IMR-90 (cell line): ENCODE measurements around the gene DIRAS2. TPM values are rescaled to one million over a fixed set of nuclear protein-coding genes. Genes with fewer than 3 reads are reported as not detected.

Experiments used
- ATAC-seq: fragments of 200-7000 bp; cut with Tn5 transposase; 2 replicates; pipeline ENCODE4 v1.9.1; 2020; ENCODE audit warnings: low read depth, mild to moderate bottlenecking, moderate library complexity
- BruUV-seq: library from RNA; stranded (reverse); fragments of 400-500 nt; replicated peaks from 2 replicates; lab custom pipeline; 2021; lab: Mats Ljungman, UMichigan
- CTCF ChIA-PET: fragments of 300-600 bp; formaldehyde crosslinking; extraction: SDS; loops from one replicate; lab custom pipeline; 2021; ENCODE audit warnings: antibody characterized with exemption; lab: Yijun Ruan, JAX
- POLR2A ChIA-PET: fragments of 300-600 bp; sonication (Branson Sonifier 250); formaldehyde crosslinking; loops from one replicate; lab custom pipeline; 2022; ENCODE audit warnings: antibody characterized with exemption; ENCODE audit not compliant: unreplicated experiment; lab: Charles Lee
- DNase-seq: peaks from one replicate; pipeline ENCODE4 v3.0.0; 2013
- H2AFZ ChIP-seq: replicated peaks from 2 replicates; pipeline ENCODE3; 2013; ENCODE audit warnings: low read length, mild to moderate bottlenecking; ENCODE audit not compliant: poor library complexity
- H2AK5ac ChIP-seq: 2 replicates; pipeline ENCODE4 v1.6.1; 2013; ENCODE audit warnings: low read depth, low read length, inconsistent platforms
- H2AK9ac ChIP-seq: replicated peaks from 2 replicates; pipeline ENCODE3; 2013; ENCODE audit warnings: mild to moderate bottlenecking, low read depth, low read length, moderate library complexity; ENCODE audit not compliant: poor library complexity
- H2BK120ac ChIP-seq: 2 replicates; pipeline ENCODE4 v1.6.1; 2013; ENCODE audit warnings: low read depth, low read length, inconsistent platforms
- H2BK15ac ChIP-seq: 3 replicates; pipeline ENCODE4 v1.6.1; 2013; ENCODE audit warnings: low read depth, low read length, inconsistent platforms
- H2BK20ac ChIP-seq: 2 replicates; pipeline ENCODE4 v1.6.1; 2013; ENCODE audit warnings: low read depth, mild to moderate bottlenecking, inconsistent platforms, low read length, moderate library complexity
- H2BK5ac ChIP-seq: 2 replicates; pipeline ENCODE4 v1.6.1; 2013; ENCODE audit warnings: mild to moderate bottlenecking, low read depth, low read length, inconsistent platforms; ENCODE audit not compliant: poor library complexity, severe bottlenecking
- H3K14ac ChIP-seq: replicated peaks from 2 replicates; pipeline ENCODE4 v1.6.1; 2013; ENCODE audit warnings: low read depth, low read length, inconsistent platforms
- H3K18ac ChIP-seq: 2 replicates; pipeline ENCODE4 v1.6.1; 2013; ENCODE audit warnings: low read depth, low read length, control low read depth
- H3K23ac ChIP-seq: 2 replicates; pipeline ENCODE4 v1.6.1; 2013; ENCODE audit warnings: low read depth, low read length, inconsistent platforms
- H3K27ac ChIP-seq: 2 replicates; pipeline ENCODE4 v1.5.1; 2013; ENCODE audit warnings: mild to moderate bottlenecking, control low read depth, low read length; ENCODE audit not compliant: insufficient read depth
- H3K27me3 ChIP-seq: 2 replicates; pipeline ENCODE4 v1.6.1; 2013; ENCODE audit warnings: low read length; ENCODE audit not compliant: control insufficient read depth, insufficient read depth
- H3K36me3 ChIP-seq: 2 replicates; pipeline ENCODE4 v1.6.1; 2013; ENCODE audit warnings: low read length, mixed read lengths; ENCODE audit not compliant: control insufficient read depth, insufficient read depth
- H3K4ac ChIP-seq: 2 replicates; pipeline ENCODE4 v1.6.1; 2013; ENCODE audit warnings: low read depth, low read length, inconsistent platforms
- H3K4me1 ChIP-seq: 2 replicates; pipeline ENCODE4 v1.6.1; 2013; ENCODE audit warnings: low read length, mixed read lengths; ENCODE audit not compliant: control insufficient read depth, insufficient read depth
- H3K4me2 ChIP-seq: 2 replicates; pipeline ENCODE4 v1.6.1; 2013; ENCODE audit warnings: low read depth, mild to moderate bottlenecking, control low read depth, low read length, moderate library complexity
- H3K4me3 ChIP-seq: 2 replicates; pipeline ENCODE4 v1.5.1; 2013; ENCODE audit warnings: low read depth, mild to moderate bottlenecking, control low read depth, low read length, moderate library complexity; ENCODE audit not compliant: insufficient read depth
- H3K56ac ChIP-seq: 2 replicates; pipeline ENCODE4 v1.6.1; 2013; ENCODE audit warnings: low read length, inconsistent platforms; ENCODE audit not compliant: insufficient read depth; ENCODE audit errors: extremely low read depth
- H3K79me1 ChIP-seq, 2 experiments: 2 replicates each; pipeline ENCODE4 v1.6.1; 2013; ENCODE audit warnings: low read length in 2 of 2, inconsistent platforms in 1 of 2, low read depth in 1 of 2
- H3K9ac ChIP-seq: 2 replicates; pipeline ENCODE4 v1.6.1; 2013; ENCODE audit warnings: low read depth, low read length, control low read depth
- H3K9me1 ChIP-seq: 2 replicates; pipeline ENCODE4 v1.6.1; 2013; ENCODE audit warnings: low read length, inconsistent platforms; ENCODE audit not compliant: insufficient read depth
- H3K9me3 ChIP-seq: 2 replicates; pipeline ENCODE4 v1.6.1; 2013; ENCODE audit warnings: low read length; ENCODE audit not compliant: control insufficient read depth, insufficient read depth
- H4K20me1 ChIP-seq: 2 replicates; pipeline ENCODE4 v1.6.1; 2013; ENCODE audit warnings: low read length, inconsistent platforms; ENCODE audit not compliant: insufficient read depth
- H4K5ac ChIP-seq: 2 replicates; pipeline ENCODE4 v1.6.1; 2013; ENCODE audit warnings: mild to moderate bottlenecking, low read depth, low read length, control low read depth
- H4K8ac ChIP-seq, 2 experiments: 2 replicates each; pipeline ENCODE4 v1.6.1; 2013; ENCODE audit warnings: low read depth in 2 of 2, low read length in 2 of 2, control low read depth in 1 of 2, inconsistent platforms in 1 of 2
- H4K91ac ChIP-seq: 2 replicates; pipeline ENCODE4 v1.6.1; 2013; ENCODE audit warnings: low read depth, low read length, inconsistent platforms; ENCODE audit not compliant: insufficient read depth
- BHLHE40 ChIP-seq: fragments of 150-350 bp; IDR thresholded peaks from 2 replicates; pipeline ENCODE4 v1.6.1; 2016; ENCODE audit warnings: mild to moderate bottlenecking, low read depth, low read length
- CEBPB ChIP-seq: IDR thresholded peaks from 2 replicates; pipeline ENCODE4 v1.6.1; 2012; ENCODE audit warnings: low read depth, low read length, improper control_type of control experiment
- CHD1 ChIP-seq: IDR thresholded peaks from 2 replicates; pipeline ENCODE4 v1.6.1; 2012; ENCODE audit warnings: low read depth, low read length, improper control_type of control experiment
- ELK1 ChIP-seq: fragments of 150-350 bp; IDR thresholded peaks from 2 replicates; pipeline ENCODE4 v1.6.1; 2016; ENCODE audit warnings: low read depth, mild to moderate bottlenecking, low read length, moderate library complexity, borderline replicate concordance
- FOS ChIP-seq: fragments of 150-350 bp; IDR thresholded peaks from 2 replicates; pipeline ENCODE4 v1.6.1; 2016; ENCODE audit warnings: low read depth, low read length
- MAFK ChIP-seq: IDR thresholded peaks from 2 replicates; pipeline ENCODE4 v1.6.1; 2012; ENCODE audit warnings: low read depth, low read length, improper control_type of control experiment
- MAZ ChIP-seq: IDR thresholded peaks from 2 replicates; pipeline ENCODE4 v1.6.1; 2012; ENCODE audit warnings: low read depth, mild to moderate bottlenecking, low read length, improper control_type of control experiment, moderate library complexity, borderline replicate concordance
- MXI1 ChIP-seq: IDR thresholded peaks from 2 replicates; pipeline ENCODE4 v1.6.1; 2012; ENCODE audit warnings: low read depth, mild to moderate bottlenecking, low read length, moderate library complexity, borderline replicate concordance
- NFE2L2 ChIP-seq: fragments of 150-350 bp; IDR thresholded peaks from 2 replicates; pipeline ENCODE4 v1.6.1; 2016; ENCODE audit warnings: low read depth, mild to moderate bottlenecking, low read length
- POLR2A ChIP-seq: IDR thresholded peaks from 2 replicates; pipeline ENCODE4 v1.6.1; 2012; ENCODE audit warnings: mild to moderate bottlenecking, low read depth, low read length
- RAD21 ChIP-seq: IDR thresholded peaks from 2 replicates; pipeline ENCODE4 v1.6.1; 2012; ENCODE audit warnings: low read length, improper control_type of control experiment
- RCOR1 ChIP-seq: IDR thresholded peaks from 2 replicates; pipeline ENCODE4 v1.6.1; 2012; ENCODE audit warnings: mild to moderate bottlenecking, low read length, improper control_type of control experiment; ENCODE audit not compliant: insufficient replicate concordance
- RFX5 ChIP-seq: IDR thresholded peaks from 2 replicates; pipeline ENCODE4 v1.8.0; 2012; ENCODE audit warnings: low read depth, mild to moderate bottlenecking, low read length, moderate library complexity
- SMC3 ChIP-seq: fragments of 150-350 bp; IDR thresholded peaks from 2 replicates; pipeline ENCODE4 v1.6.1; 2016; ENCODE audit warnings: low read depth, mild to moderate bottlenecking, antibody characterized with exemption, low read length, moderate library complexity
- USF2 ChIP-seq: fragments of 150-350 bp; IDR thresholded peaks from 2 replicates; pipeline ENCODE4 v1.6.1; 2017; ENCODE audit warnings: mild to moderate bottlenecking, antibody characterized with exemption, low read length, low read depth
- WGBS, 2 experiments: methylation state at CpG; one replicate each; pipeline versions ENCODE4 v1.1.5 to v1.1.7; 2013; ENCODE audit warnings: missing lambda C conversion rate in 2 of 2; ENCODE audit not compliant: insufficient read length in 1 of 2; ENCODE audit errors: extremely low coverage in 2 of 2; 5-methylcytosine and 5-hydroxymethylcytosine counted together
- dilution Hi-C: fragments of 300-500 bp; cut with HindIII; formaldehyde crosslinking; loops from one replicate; pipeline ENCODE4 v1.14.3; 2018; ENCODE audit warnings: low sequenced_read_pairs; ENCODE audit not compliant: unreplicated experiment
- in situ Hi-C: fragments of 300-500 bp; cut with MboI; formaldehyde crosslinking; loops from 3 replicates; pipeline ENCODE4 v1.14.3; 2019; ENCODE audit warnings: low sequenced_read_pairs, inconsistent platforms, mixed read lengths
- intact Hi-C: fragments of 100-400 bp; cut with micrococcal nuclease; formaldehyde crosslinking; loops from 2 replicates; pipeline ENCODE4 v1.10.0; 2022
- polyA plus RNA-seq, 3 experiments: library from polyadenylated mRNA; depleted of rRNA; stranded (reverse); fragments of >200 nt; gene quantifications; 2 replicates each; pipeline ENCODE4 v1.2.3, GENCODE V29; 2012; ENCODE audit warnings: low replicate concordance in 1 of 3
- total RNA-seq: library from RNA; depleted of rRNA; stranded (reverse); fragments of >200 nt; gene quantifications from 2 replicates; pipeline ENCODE4 v1.2.3, GENCODE V29; 2012
- TF ChIP-seq, protein P1 (sequence below): conservative IDR thresholded peaks from 2 replicates; pipeline ENCODE4 v1.5.1; 2012; ENCODE audit warnings: mild to moderate bottlenecking, low read depth, low read length, improper control_type of control experiment

DIRAS2 gene
- total and polyA plus RNA-seq, 2 of the 4 experiments (the other 2 are of a cell fraction) = not detected

GRCh38 chr9:90593646-90594045 lies 49.0 kb downstream of the DIRAS2 start:
- Histone ChIP-seq H3K14ac (no peak overlapping the region), H4K5ac (no peak overlapping the region), H3K27me3 (no peaks in the 10 kb centered on the region), H2BK15ac (no peak overlapping the region), H3K4ac (no peak overlapping the region), H2BK5ac (no peak overlapping the region), H3K18ac (no peak overlapping the region), H3K9me1 (no peaks in the 10 kb centered on the region), H3K9me3 (no peaks in the 10 kb centered on the region), H2AFZ (no peak overlapping the region), H2AK9ac (no peak overlapping the region), H3K4me3 (no peak overlapping the region), H3K27ac (no peak overlapping the region), H3K56ac (no peak overlapping the region), H3K36me3 (no peaks in the 10 kb centered on the region), H3K4me2 (no peak overlapping the region), H3K23ac (no peak overlapping the region), H4K91ac (no peak overlapping the region), H2AK5ac (no peak overlapping the region), H3K4me1 (no peaks in the 10 kb centered on the region), H2BK120ac (no peak overlapping the region), H4K20me1 (no peaks in the 10 kb centered on the region), H3K79me1 (no peaks in the 10 kb centered on the region), H4K8ac (no peak overlapping the region), H3K9ac (no peak overlapping the region), H2BK20ac (no peak overlapping the region)
- ATAC-seq (no peak), DNase-seq (no peak)
- in situ Hi-C loops (no loop called here), intact Hi-C loops (no loop called here), dilution Hi-C loops (no loop called here)
- BruUV-seq = no TSS peak
- ChIA-PET CTCF (no interaction called here), POLR2A (no interaction called here)
- WGBS, 2 experiments = no CpG with 5 or more reads among the region's 2 CpGs
- TF ChIP-seq FOS (no peak), BHLHE40 (no peak), ELK1 (no peak), POLR2A (no peak), MAFK (no peak), RFX5 (no peak), CEBPB (no peak), CHD1 (no peak), RAD21 (no peak), NFE2L2 (no peak), USF2 (no peak), SMC3 (no peak), MXI1 (no peak), MAZ (no peak), RCOR1 (no peak)
- TF ChIP-seq, protein P1, sequence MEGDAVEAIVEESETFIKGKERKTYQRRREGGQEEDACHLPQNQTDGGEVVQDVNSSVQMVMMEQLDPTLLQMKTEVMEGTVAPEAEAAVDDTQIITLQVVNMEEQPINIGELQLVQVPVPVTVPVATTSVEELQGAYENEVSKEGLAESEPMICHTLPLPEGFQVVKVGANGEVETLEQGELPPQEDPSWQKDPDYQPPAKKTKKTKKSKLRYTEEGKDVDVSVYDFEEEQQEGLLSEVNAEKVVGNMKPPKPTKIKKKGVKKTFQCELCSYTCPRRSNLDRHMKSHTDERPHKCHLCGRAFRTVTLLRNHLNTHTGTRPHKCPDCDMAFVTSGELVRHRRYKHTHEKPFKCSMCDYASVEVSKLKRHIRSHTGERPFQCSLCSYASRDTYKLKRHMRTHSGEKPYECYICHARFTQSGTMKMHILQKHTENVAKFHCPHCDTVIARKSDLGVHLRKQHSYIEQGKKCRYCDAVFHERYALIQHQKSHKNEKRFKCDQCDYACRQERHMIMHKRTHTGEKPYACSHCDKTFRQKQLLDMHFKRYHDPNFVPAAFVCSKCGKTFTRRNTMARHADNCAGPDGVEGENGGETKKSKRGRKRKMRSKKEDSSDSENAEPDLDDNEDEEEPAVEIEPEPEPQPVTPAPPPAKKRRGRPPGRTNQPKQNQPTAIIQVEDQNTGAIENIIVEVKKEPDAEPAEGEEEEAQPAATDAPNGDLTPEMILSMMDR = no peak
